GM18526 (cell line): ENCODE data around the gene MPND.

ENCODE experiments used
- POLR2A ChIP-seq: IDR thresholded peaks from 3 replicates; pipeline ENCODE4 v1.6.1; 2011; ENCODE audit not compliant: insufficient read length; ENCODE audit errors: extremely low read depth

MPND gene

GRCh38 chr19:4369109-4369887 is 25.9 kb downstream of the MPND start:
- TF ChIP-seq POLR2A = peak; percentile 53

- no peak for TF ChIP-seq POLR2A
These were observed 26.5 kb downstream of the MPND start for GRCh38 chr19:4369888-4370260.

- TF ChIP-seq POLR2A = no peak
These were observed 27.2 kb downstream of the MPND start for GRCh38 chr19:4370418-4371041.

GRCh38 chr19:4371247-4372164 is 28.1 kb downstream of the MPND start:
- TF ChIP-seq POLR2A = no peak

GRCh38 chr19:4372165-4373012 is 29.0 kb downstream of the MPND start:
- TF ChIP-seq POLR2A = no peak

GRCh38 chr19:4373013-4373367 is 29.6 kb downstream of the MPND start:
- no peak for TF ChIP-seq POLR2A

- no peak for TF ChIP-seq POLR2A
These were observed 30.5 kb downstream of the MPND start for GRCh38 chr19:4373601-4374497.

GRCh38 chr19:4374498-4375163 is 31.3 kb downstream of the MPND start:
- TF ChIP-seq POLR2A = no peak

GRCh38 chr19:4375164-4376027 is 32.0 kb downstream of the MPND start:
- TF ChIP-seq POLR2A = peak; percentile 44

- TF ChIP-seq POLR2A = no peak
These were observed 32.8 kb downstream of the MPND start for GRCh38 chr19:4376028-4376670.

- TF ChIP-seq POLR2A = no peak
These were observed 33.3 kb downstream of the MPND start for GRCh38 chr19:4376671-4376990.
